ENCODE measurements around the gene EMD. TPM values are rescaled to one million over a fixed set of nuclear protein-coding genes. Genes with fewer than 3 reads are reported as not detected.
"Not testable (repeated sequence)": the region's sequence is repeated elsewhere in the genome, so short reads cannot be mapped to it uniquely, and the experiment has no call there.

The EMD gene
- total and polyA plus RNA-seq, 7 donors, result 61.1 to 101 (median 78.2) TPM

DNA sequence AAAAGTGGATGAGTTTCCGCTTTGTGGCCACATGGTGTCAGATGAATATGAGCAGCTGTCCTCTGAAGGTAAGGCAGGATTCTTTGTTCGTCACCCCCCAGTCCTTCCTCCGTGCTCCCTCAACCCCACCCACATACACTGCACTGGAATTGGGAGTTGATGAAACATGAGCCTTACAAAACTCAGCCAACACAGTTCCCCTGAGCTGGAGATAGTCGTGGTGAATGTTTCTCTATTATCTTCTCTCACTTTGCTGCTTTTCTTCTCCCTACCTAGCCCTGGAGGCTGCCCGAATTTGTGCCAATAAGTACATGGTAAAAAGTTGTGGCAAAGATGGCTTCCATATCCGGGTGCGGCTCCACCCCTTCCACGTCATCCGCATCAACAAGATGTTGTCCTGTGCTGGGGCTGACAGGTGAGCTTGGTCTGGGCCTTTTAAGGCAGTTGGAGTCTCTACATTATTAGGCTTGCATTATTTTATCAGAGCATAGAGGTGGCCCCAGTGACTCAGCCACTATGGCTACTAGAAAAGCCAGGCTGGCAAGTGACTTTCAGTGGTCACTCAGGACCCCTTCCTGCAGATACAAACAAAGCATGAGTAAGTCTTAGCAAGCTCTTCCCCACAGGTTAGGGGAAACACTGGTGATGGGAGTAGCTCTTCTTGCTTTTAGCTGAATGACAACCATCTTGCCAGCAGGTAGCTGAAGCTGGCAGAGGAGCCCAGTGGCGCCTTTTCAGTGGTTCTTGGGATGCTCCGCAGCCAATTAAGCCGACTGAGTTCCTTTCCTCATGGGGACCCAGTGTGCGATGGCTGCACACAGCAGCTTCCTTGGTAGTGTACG is 20.7 kb downstream of the EMD start:
- Histone ChIP-seq H3K27ac (peak overlapping the region; percentile 97), H3K27me3 (ENCODE audit: insufficient read depth in 3 of 3, low read length in 2 of 3) (no peaks in the 10 kb centered on the region), H3K36me3 (ENCODE audit: insufficient read depth in 1 of 2, low read depth in 1 of 2) (peaks cover 3 to 40% of the 10 kb centered on the region in 2 donors), H3K4me1 (no peaks in the 10 kb centered on the region), H3K9me3 (no peaks in the 10 kb centered on the region), H3K4me3 (peak overlapping the region; percentile 83)
- TF ChIP-seq, protein P1, sequence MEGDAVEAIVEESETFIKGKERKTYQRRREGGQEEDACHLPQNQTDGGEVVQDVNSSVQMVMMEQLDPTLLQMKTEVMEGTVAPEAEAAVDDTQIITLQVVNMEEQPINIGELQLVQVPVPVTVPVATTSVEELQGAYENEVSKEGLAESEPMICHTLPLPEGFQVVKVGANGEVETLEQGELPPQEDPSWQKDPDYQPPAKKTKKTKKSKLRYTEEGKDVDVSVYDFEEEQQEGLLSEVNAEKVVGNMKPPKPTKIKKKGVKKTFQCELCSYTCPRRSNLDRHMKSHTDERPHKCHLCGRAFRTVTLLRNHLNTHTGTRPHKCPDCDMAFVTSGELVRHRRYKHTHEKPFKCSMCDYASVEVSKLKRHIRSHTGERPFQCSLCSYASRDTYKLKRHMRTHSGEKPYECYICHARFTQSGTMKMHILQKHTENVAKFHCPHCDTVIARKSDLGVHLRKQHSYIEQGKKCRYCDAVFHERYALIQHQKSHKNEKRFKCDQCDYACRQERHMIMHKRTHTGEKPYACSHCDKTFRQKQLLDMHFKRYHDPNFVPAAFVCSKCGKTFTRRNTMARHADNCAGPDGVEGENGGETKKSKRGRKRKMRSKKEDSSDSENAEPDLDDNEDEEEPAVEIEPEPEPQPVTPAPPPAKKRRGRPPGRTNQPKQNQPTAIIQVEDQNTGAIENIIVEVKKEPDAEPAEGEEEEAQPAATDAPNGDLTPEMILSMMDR (IDR thresholded peaks at IDR 0.05), result no peak
- intact Hi-C loops (cut with DNase I), result no loop called here
- WGBS, 3 donors, result 28 to 54% (median 35%) methylated on average over 11 to 14 of the region's 14 CpGs
- DNase-seq, result no peak
- no peak for ATAC-seq

DNA sequence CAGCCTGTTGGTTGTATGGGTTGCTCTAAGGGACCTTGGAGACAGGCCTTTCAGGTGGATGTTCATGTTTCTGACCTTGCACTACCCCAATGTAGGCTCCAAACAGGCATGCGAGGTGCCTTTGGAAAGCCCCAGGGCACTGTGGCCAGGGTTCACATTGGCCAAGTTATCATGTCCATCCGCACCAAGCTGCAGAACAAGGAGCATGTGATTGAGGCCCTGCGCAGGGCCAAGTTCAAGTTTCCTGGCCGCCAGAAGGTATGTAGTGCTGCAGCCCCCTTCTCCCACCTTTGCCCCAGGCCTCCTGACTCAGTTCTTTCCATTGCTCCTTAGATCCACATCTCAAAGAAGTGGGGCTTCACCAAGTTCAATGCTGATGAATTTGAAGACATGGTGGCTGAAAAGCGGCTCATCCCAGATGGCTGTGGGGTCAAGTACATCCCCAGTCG is 21.3 kb downstream of the EMD start:
- 57 to 69% (median 63%) methylated on average over 3 to 6 of the region's 6 CpGs for WGBS, 3 donors
- intact Hi-C loops (cut with DNase I); DNase-seq; H3K9me3 ChIP-seq; H3K4me1 ChIP-seq; H3K27me3 ChIP-seq (ENCODE audit: insufficient read depth in 3 of 3, low read length in 2 of 3); ATAC-seq: not testable (repeated sequence)
- H3K4me3 ChIP-seq, result peak overlapping the region; percentile 83
- peaks cover 3 to 46% of the 10 kb centered on the region in 2 donors for H3K36me3 ChIP-seq (ENCODE audit: insufficient read depth in 1 of 2, low read depth in 1 of 2)
- H3K27ac ChIP-seq, result peak overlapping the region; percentile 97

DNA sequence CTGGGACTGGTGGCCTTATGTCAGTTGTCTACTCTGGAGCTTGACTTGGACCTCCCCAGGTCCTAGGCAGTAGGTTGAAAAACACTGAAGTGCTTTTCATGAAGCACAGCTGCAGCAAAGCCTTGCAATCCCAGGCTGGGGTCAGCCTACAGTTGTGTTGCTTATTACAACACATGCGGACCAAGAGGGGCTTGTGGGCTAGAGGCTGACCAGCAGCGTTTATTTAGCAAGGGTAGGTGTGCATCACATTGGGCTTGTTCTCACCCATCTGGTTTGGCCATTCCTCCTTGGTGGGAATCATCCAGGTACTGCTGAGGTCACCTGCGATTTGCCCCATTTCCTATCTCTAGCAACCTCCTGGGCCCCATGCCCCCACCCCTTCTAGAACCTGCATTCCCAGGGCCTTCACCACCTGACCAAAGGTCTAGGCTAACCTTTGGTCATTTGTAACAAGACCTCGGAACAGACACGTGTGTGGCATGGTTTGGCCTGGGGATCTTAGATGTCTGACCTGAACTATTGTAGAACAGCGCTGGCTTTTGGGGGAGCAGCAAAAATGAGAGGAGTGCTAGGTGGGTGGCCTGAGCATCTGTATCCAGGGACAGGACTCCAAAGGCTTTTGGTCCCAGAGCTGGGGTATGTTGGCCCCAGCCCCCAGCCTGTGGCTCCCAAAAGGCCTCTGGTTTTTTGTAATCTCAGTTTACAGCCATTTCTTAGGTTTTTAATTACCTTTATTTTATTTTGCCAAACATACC is 22.1 kb downstream of the EMD start:
- Histone ChIP-seq H3K4me1 (no peaks in the 10 kb centered on the region), H3K27me3 (ENCODE audit: insufficient read depth in 3 of 3, low read length in 2 of 3) (no peaks in the 10 kb centered on the region), H3K27ac (peak overlapping the region; percentile 97), H3K4me3 (no peak overlapping the region), H3K9me3 (no peaks in the 10 kb centered on the region), H3K36me3 (ENCODE audit: insufficient read depth in 1 of 2, low read depth in 1 of 2) (peaks cover 3 to 46% of the 10 kb centered on the region in 2 donors)
- ATAC-seq, result no peak
- no peak for DNase-seq
- 26 to 45% (median 37%) methylated on average over 6 of the region's 6 CpGs for WGBS, 3 donors
- TF ChIP-seq, protein P1 (IDR thresholded peaks at IDR 0.05), result no peak
- intact Hi-C loops (cut with DNase I), result no loop called here

DNA sequence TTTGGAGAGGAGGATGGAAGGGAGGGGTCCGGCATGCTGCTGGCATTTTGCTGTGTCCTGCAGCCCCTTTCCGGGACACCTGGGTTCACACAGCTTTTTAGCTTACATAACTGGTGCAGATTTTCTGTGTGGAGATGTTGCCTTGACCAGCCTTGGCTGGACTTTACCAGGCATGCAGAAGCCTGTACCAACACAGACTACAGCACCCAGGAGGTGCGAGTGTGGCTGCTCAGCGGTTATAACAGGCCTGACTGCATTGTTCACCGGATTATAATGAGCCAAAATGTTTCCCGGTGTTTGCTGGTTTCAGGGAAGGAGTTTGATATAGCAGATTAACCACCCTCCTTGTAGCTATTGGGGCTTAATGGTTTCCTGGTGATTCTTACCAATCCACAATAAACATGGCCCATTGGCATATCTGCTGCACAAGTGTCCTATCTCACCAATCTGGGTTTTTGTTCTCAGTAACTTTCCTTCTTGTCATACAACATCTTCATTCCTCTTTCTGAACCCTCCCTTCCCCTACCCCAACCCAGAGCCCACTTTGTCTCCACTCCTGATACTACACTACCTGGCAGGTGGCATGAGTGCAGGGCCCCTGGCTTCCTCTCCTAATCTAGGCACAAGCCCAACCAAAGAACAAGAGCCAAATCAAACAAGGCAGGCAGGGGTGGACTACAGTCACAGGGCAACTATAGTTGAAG is 23.0 kb downstream of the EMD start:
- intact Hi-C loops (cut with DNase I), result no loop called here
- 36 to 51% (median 45%) methylated on average over 6 of the region's 6 CpGs for WGBS, 3 donors
- ATAC-seq (no peak), DNase-seq (no peak)
- Histone ChIP-seq H3K4me3 (no peak overlapping the region), H3K9me3 (no peaks in the 10 kb centered on the region), H3K27ac (peak overlapping the region; percentile 33), H3K36me3 (ENCODE audit: insufficient read depth in 1 of 2, low read depth in 1 of 2) (peaks cover 3 to 46% of the 10 kb centered on the region in 2 donors), H3K4me1 (no peaks in the 10 kb centered on the region), H3K27me3 (ENCODE audit: insufficient read depth in 3 of 3, low read length in 2 of 3) (no peaks in the 10 kb centered on the region)
- TF ChIP-seq, protein P1 (IDR thresholded peaks at IDR 0.05), result no peak
